Sigmoid colon (tissue), 7 donors: ENCODE results near the gene LRRC8B. TPM values are rescaled to one million over a fixed set of nuclear protein-coding genes. Genes with fewer than 3 reads are reported as not detected.

Source experiments
- DNase-seq: peaks from one replicate; pipeline ENCODE4 v3.0.0-alpha.2; 2019
- H3K27ac ChIP-seq, 4 donors: fragments of 200-600 bp; sonication (generic); one replicate each; pipeline ENCODE4 v1.5.1; 2016 to 2019; ENCODE audit warnings: mild to moderate bottlenecking in 1 of 4
- H3K27me3 ChIP-seq, 3 donors: fragments of 200-600 bp; sonication (generic); one replicate each; pipeline ENCODE4 v1.5.1; 2019; ENCODE audit warnings: mild to moderate bottlenecking in 1 of 3
- H3K36me3 ChIP-seq, 4 donors: fragments of 200-600 bp; sonication (generic); one replicate each; pipeline ENCODE4 v1.5.1; 2016 to 2019
- H3K4me1 ChIP-seq, 4 donors: fragments of 200-600 bp; sonication (generic); one replicate each; pipeline ENCODE4 v1.5.1; 2017 to 2019
- H3K4me3 ChIP-seq, 4 donors: fragments of 200-600 bp; sonication (generic); one replicate each; pipeline ENCODE4 v1.5.1; 2017 to 2019; ENCODE audit warnings: mild to moderate bottlenecking in 2 of 4, moderate library complexity in 1 of 4
- H3K9me3 ChIP-seq, 4 donors: fragments of 200-600 bp in 3 of 4; sonication (generic) in 3 of 4; one replicate each; pipeline versions ENCODE4 v1.5.1 to v1.6.1; 2013 to 2019
- EP300 ChIP-seq, 4 donors: sonication (generic); formaldehyde crosslinking; IDR thresholded peaks; one replicate each; pipeline ENCODE4 v1.6.1; 2017; ENCODE audit warnings: antibody characterized with exemption in 4 of 4
- POLR2A ChIP-seq, 2 donors: fragments of 450-650 bp; IDR thresholded peaks; one replicate each; pipeline ENCODE4 v1.6.1; 2016; ENCODE audit warnings: antibody characterized with exemption in 2 of 2, mild to moderate bottlenecking in 2 of 2, moderate library complexity in 2 of 2
- POLR2AphosphoS5 ChIP-seq, 4 donors: sonication (generic); formaldehyde crosslinking; IDR thresholded peaks; one replicate each; pipeline ENCODE4 v1.6.1; 2017; ENCODE audit warnings: antibody characterized with exemption in 4 of 4
- WGBS, 2 donors: extraction: QIAGEN DNeasy Blood & Tissue Kit; methylation state at CpG; one replicate each; pipeline ENCODE4 v1.1.7; 2013; 5-methylcytosine and 5-hydroxymethylcytosine counted together
- intact Hi-C: fragments of 100-400 bp; cut with DNase I; formaldehyde crosslinking; loops from one replicate; pipeline ENCODE4 v1.15.1; 2023
- polyA plus RNA-seq, 3 donors: library from polyadenylated mRNA; stranded (reverse); fragments of 200-250 nt; gene quantifications; one replicate each; pipeline ENCODE4 v1.2.3, GENCODE V29; 2013
- total RNA-seq, 4 donors: library from RNA; depleted of rRNA; stranded (reverse); fragments of >200 nt; gene quantifications; one replicate each; pipeline ENCODE4 v1.1.0, GENCODE V29; 2016
- TF ChIP-seq, protein P1 (sequence below), 4 experiments: fragments of 450-650 bp in 3 of 4; fragments of 200-600 bp in 1 of 4; IDR thresholded peaks; one replicate each; pipeline ENCODE4 v1.5.1; 2016 to 2019; ENCODE audit warnings: antibody characterized with exemption in 4 of 4, mild to moderate bottlenecking in 3 of 4, moderate library complexity in 2 of 4
- donor health status: healthy with polysubstance abuse.
- donor health status: Bipolar disorder and iron deficiency.
- donor health status: healthy.

Gene LRRC8B
- total and polyA plus RNA-seq, 7 donors = 1.8 to 9.8 (median 4.1) TPM

DNA sequence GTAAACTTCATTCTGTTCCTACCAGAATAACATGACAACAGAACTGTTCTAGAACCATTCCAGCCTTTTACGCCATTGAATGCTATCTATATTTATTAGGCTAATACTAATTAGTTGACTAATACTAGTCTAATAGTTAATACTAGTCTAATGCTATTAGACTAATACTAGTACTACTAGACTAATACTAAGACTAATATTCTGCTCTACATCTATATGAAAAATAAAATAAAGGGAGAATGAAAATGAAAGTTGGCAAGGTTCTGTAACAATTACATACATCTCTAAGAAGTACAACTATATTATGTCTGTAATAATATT is 40.9 kb upstream of the LRRC8B start:
- whole genome bisulfite sequencing, 2 donors = 94 to 97% methylated on average over 1 of the region's 1 CpG
- intact Hi-C loops = loop anchor here (2.0 to 5.0 kb wide), 2 partner anchors 115 to 279 kb away; no protein-coding TSS in a partner anchor
- no peak overlapping the region for H3K4me3 ChIP-seq
- no peaks in the 10 kb centered on the region for H3K27me3 ChIP-seq
- TF ChIP-seq EP300 (IDR thresholded peaks at IDR 0.05) = no peak
- TF ChIP-seq POLR2AphosphoS5 (IDR thresholded peaks at IDR 0.05) = no peak
- TF ChIP-seq, protein P1, sequence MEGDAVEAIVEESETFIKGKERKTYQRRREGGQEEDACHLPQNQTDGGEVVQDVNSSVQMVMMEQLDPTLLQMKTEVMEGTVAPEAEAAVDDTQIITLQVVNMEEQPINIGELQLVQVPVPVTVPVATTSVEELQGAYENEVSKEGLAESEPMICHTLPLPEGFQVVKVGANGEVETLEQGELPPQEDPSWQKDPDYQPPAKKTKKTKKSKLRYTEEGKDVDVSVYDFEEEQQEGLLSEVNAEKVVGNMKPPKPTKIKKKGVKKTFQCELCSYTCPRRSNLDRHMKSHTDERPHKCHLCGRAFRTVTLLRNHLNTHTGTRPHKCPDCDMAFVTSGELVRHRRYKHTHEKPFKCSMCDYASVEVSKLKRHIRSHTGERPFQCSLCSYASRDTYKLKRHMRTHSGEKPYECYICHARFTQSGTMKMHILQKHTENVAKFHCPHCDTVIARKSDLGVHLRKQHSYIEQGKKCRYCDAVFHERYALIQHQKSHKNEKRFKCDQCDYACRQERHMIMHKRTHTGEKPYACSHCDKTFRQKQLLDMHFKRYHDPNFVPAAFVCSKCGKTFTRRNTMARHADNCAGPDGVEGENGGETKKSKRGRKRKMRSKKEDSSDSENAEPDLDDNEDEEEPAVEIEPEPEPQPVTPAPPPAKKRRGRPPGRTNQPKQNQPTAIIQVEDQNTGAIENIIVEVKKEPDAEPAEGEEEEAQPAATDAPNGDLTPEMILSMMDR (IDR thresholded peaks at IDR 0.05) = no peak
- no peak for TF ChIP-seq POLR2A (IDR thresholded peaks at IDR 0.05)
- no peaks in the 10 kb centered on the region for H3K9me3 ChIP-seq
- H3K4me1 ChIP-seq = no peaks in the 10 kb centered on the region
- H3K36me3 ChIP-seq = no peaks in the 10 kb centered on the region
- DNase-seq = no peak
- no peak overlapping the region for H3K27ac ChIP-seq

DNA sequence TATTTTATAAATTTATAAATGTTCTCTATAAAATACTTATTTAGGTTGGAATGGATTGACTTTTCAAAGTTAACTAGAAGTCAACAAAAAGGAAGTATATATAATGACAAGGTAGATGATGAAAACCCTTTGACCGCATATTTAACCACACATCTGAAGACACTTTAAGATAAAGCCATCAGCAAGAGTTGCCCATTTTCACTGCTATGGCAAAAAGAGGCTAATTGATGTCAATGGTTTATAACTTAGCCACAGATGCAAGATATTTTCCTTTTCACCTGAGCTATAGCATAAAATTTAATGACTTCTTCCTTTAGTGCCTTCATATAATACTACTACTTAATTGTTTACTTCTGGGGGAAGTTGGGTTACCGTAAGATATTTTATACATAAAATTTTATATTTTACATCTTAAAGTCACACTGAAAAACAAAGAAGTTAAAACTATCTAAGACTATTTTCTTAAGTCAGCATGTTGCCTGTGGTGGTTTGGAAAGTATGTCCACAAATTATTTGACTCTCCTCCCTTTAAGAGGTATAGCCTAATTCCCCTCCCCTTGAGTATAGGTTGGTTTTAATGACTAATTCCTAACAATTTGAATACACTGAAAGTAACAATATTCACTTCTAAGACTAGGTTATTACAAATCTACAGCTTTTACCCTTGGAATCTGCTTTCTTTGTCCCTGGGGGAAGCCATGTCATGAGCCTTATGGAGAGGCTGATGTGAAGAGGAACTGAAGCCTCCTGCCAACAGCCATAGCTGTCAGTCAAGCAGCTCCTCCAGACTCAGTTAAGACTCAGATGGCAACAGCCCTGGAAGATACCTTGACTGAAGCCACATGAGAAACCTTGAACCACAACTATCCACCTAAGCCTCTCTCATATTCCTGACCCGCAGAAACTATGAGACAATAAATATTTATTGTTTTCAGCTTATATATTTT is 40.3 kb upstream of the LRRC8B start:
- no peaks in the 10 kb centered on the region for H3K27me3 ChIP-seq
- no peak for DNase-seq
- H3K9me3 ChIP-seq = no peaks in the 10 kb centered on the region
- intact Hi-C loops = loop anchor here (5.0 kb wide), 1 partner anchor 278 kb away; no protein-coding TSS in a partner anchor
- TF ChIP-seq, protein P1 (IDR thresholded peaks at IDR 0.05) = no peak
- TF ChIP-seq EP300 (IDR thresholded peaks at IDR 0.05) (no peak), POLR2A (IDR thresholded peaks at IDR 0.05) (no peak)
- H3K4me1 ChIP-seq = no peaks in the 10 kb centered on the region
- no peak overlapping the region for H3K27ac ChIP-seq
- 45 to 54% methylated on average over 3 of the region's 3 CpGs for WGBS, 2 donors
- no peaks in the 10 kb centered on the region for H3K36me3 ChIP-seq
- H3K4me3 ChIP-seq = no peak overlapping the region

DNA sequence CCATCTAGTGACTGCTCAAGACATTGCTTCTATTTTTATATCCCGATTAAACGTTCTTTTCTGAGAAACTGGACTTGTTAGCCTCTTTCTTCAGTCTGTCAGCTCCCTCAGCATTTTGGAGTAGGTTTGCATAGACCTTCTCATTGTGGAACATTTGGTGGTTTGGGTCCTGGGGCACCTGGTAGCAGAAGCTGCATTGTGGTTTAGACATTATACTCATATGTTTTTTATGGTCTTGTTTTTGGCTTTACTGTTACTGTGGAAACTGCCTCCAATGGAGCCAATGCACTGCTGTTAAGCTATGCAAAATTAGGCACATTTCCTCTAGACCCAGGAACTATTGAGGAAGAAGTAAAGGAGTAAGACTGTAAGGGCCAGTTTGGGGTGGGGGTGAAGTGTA is 36.7 kb upstream of the LRRC8B start:
- no peaks in the 10 kb centered on the region for H3K36me3 ChIP-seq
- TF ChIP-seq POLR2AphosphoS5 (IDR thresholded peaks at IDR 0.05) = no peak
- no peak for TF ChIP-seq EP300 (IDR thresholded peaks at IDR 0.05)
- TF ChIP-seq POLR2A (IDR thresholded peaks at IDR 0.05) = no peak
- TF ChIP-seq, protein P1 (IDR thresholded peaks at IDR 0.05) = no peak
- H3K9me3 ChIP-seq = no peaks in the 10 kb centered on the region
- H3K27ac ChIP-seq = no peak overlapping the region
- H3K4me3 ChIP-seq = no peak overlapping the region
- WGBS, 2 donors = 64 to 83% methylated on average over 2 of the region's 2 CpGs
- no peak for DNase-seq
- no peaks in the 10 kb centered on the region for H3K27me3 ChIP-seq
- no peaks in the 10 kb centered on the region for H3K4me1 ChIP-seq
- intact Hi-C loops = no loop called here

DNA sequence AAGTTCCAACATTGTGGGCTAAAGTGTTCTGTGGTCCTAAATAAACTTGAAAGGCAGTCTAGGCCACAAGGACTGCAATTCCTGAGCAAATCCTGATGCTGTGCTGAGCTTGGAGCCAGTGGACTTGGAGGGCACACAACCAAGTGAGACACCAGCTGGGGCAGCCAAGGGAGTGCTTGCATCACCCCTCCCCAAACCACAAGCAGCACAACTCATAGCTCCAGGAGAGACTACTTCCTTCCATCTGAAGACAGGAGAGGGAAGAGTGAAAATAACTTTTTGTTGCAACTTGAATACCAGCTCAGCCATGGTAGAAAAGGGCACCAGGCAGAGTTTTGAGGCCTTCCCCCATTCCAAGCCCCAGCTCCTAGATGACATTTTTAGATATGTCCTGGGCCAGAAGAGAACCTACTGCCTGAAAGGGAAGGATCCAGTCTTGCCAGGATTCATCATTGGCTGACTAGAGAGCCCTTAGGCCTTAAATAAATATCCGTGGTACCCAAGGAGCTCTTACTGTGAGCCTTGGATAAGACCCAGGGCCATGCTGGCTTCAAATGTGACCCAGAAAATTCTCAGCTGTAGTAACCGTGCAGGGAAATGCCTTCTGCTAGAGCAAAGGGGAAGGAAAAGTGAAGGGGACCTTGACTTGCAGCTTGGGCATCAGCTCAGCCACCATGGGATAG is 35.4 kb upstream of the LRRC8B start:
- intact Hi-C loops = no loop called here
- TF ChIP-seq POLR2AphosphoS5 (IDR thresholded peaks at IDR 0.05) (no peak), POLR2A (IDR thresholded peaks at IDR 0.05) (no peak), EP300 (IDR thresholded peaks at IDR 0.05) (no peak)
- TF ChIP-seq, protein P1 (IDR thresholded peaks at IDR 0.05) = no peak
- no peak overlapping the region for H3K4me3 ChIP-seq
- H3K4me1 ChIP-seq = no peaks in the 10 kb centered on the region
- DNase-seq = no peak
- no peaks in the 10 kb centered on the region for H3K36me3 ChIP-seq
- H3K27me3 ChIP-seq = no peaks in the 10 kb centered on the region
- H3K27ac ChIP-seq = no peak overlapping the region
- H3K9me3 ChIP-seq = no peaks in the 10 kb centered on the region
- 71 to 90% methylated on average over 2 of the region's 2 CpGs for WGBS, 2 donors
